T-helper 2 cell treated with Interferon-gamma antibody and Interleukin-4, amounts not matched to agents 100 ng/mL and 5 ng/mL, for 36 hours (primary cell): ENCODE data around the gene FBXL13. TPM values are rescaled to one million over a fixed set of nuclear protein-coding genes. Genes with fewer than 3 reads are reported as not detected.
"Not testable (repeated sequence)": the region's sequence is repeated elsewhere in the genome, so short reads cannot be mapped to it uniquely, and the experiment has no call there.

ENCODE experiments used
- intact Hi-C: fragments of 100-400 bp; cut with micrococcal nuclease; formaldehyde crosslinking; loops from one replicate; pipeline ENCODE4 v1.15.1; 2023
- total RNA-seq: library from RNA; stranded (reverse); gene quantifications from 2 replicates; pipeline ENCODE4 v1.2.3, GENCODE V29; 2022

The FBXL13 gene
- total RNA-seq, 1 donor from 2014 or later = not detected

DNA sequence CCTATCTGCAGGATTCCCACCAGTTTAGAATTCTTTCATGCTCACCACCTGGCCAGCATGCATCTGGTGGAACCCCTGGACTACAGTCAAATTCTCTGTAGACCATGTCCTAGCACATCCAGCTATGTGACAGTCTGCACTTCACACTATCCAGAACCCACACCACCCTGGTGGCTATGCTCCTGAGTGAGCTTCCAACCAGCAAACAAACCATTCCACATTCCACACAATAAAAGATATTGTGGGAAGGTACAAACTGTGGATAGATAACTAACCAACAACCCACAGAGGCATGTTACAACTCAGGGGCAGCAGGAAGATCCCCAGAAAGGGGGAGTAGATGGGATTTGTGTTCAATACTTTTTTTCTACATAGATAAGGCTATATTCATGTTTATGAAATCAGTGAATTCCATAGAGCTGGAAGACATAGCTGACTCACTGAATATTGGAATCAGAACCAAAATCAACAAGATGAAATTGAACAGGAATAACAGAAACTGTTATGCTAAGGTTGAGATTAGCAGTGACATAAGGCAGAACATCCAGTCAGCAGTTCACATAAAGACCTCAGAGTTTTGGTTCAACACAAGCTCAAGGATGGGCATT lies 89.3 kb downstream of the FBXL13 start:
- intact Hi-C loops = no loop called here

GRCh38 chr7:102983602-102984001 lies 91.0 kb downstream of the FBXL13 start:
- intact Hi-C loops = no loop called here

DNA sequence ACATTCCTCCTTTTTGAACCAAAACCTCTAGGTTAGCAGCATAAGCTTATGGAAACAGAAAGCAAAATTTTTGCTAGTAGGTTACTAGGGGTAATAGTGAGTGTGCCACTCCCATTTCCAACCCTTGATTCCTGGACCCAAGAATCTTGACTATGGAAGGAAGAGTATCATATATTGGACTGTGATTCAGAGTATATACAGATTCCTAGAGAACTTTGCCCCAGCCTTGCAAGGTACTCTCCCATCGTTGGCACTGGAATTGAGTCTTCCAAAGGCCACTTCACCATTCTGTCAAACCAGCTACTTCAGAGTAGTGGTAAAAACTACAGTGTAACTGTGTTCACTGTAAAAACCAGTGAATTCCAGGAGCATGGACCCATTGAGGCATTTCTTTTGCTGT lies 92.4 kb downstream of the FBXL13 start:
- intact Hi-C loops = no loop called here

DNA sequence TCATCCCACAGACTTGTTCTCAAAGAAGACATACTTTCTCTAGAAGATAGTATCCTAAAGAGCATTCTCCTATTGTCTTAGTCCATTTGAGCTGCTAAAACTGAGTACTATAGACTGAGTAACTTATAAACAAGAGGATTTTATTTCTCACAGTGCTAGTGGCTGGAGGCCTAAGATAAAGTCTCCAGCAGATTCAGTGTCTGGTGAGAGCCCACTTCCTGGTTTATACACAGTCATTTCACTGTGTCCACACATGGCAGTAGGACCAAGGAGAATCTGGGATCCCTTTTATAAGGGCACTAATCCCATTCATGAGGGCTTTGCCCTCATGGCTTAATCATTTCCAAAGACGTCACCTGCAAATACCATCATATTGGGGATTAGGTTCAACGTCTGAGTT lies 93.1 kb downstream of the FBXL13 start:
- intact Hi-C loops = no loop called here

DNA sequence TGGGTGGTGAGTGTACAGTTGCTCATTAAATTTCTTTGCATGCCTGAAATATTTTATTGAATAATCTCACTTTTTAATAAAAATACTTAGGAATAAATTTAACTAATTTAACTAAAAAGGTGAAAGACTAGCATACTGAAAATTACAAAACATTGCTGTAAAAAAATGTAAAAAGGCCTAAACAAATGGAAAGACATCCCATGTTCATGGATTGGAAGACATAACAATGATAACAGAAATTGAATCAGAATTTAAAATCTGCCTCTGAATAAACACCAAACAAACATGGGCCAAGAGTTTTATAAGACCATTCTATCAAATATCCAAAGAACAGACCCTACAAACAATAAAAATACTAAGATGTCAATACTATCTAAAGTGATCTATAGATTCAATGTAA lies 94.9 kb downstream of the FBXL13 start:
- intact Hi-C loops = no loop called here

DNA sequence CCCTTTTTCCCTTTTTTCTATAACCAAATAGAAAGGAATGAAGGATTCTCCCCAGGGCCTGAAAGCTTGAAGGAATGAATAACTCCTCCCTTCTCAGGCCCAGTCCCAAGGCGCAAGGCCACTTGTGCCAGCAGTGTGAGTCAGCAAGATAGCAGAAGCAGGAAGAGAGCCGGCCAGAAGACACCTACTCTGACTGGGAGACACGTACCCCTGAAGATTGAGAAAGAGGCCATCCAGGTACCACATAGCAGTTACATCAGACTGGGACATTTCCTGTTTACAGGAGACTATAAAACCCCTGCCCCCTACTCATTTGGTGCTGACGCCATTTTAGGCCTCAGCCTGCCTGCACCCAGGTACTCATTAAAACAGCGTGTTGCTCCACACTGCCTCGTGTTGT lies 96.3 kb downstream of the FBXL13 start:
- intact Hi-C loops = no loop called here

- intact Hi-C loops = not testable (repeated sequence)
These were observed 97.0 kb downstream of the FBXL13 start for GRCh38 chr7:102977586-102977985.

DNA sequence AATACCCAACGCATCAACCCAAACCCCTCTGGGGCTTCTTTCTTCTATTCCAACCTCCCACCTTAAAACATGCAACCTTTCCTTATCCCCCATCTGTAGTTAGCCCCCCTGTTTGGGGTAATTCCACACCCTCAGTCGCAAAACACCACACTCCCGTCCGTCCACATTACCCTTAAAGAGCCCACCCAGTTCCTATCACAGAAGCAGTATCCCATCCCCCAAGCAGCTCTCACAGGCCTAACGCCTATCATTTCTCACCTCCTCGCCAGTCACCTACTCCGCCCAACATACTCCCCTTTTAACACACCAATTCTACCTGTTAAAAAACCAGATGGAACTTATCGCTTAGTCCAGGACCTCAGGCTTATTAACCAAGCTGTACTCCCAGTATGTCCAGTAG lies 98.1 kb downstream of the FBXL13 start:
- intact Hi-C loops = no loop called here

GRCh38 chr7:102975854-102976253 lies 98.7 kb downstream of the FBXL13 start:
- intact Hi-C loops = no loop called here

DNA sequence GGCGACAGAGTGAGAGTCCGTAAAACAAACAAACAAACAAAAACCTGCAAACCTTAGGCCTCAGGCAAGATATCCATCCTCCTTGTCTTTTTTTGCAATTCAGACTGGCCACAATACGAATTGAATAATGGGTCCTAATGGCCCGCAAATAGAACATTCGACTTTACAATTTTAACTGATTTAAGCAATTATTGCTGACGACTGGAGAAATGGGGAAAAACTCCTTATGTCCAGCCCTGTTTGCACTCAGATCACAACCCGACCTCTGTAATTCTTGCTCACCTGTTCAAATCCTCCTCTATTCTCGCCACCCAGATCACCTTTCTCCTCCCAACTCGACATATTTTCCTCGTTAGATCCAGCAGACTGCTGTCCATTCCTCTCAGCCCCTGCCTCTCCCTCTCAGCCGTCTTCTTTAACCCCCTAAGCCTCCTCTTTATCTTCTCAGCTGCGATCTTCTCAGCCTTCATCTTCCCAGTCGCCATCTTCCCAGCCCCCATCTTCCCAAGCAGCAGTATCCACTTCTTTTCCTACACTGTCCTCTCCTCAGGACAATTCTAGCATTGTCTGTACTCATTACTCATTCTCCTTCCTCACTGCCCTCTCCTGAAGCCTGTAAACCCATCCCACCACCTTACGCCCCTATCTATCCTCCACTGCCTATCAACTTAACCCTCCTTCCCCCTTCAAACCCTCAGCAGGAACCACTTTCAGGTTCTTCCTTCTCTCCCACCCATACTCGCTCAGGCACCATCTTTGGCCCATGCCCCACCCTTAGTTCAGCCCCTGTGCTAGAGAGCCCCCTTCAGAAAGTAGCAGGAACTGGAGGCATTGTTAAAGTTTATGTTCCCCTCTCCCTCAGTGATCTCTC lies 100.0 kb downstream of the FBXL13 start:
- intact Hi-C loops = no loop called here

- intact Hi-C loops = no loop called here
These were observed 101.3 kb downstream of the FBXL13 start for GRCh38 chr7:102973096-102973802.

DNA sequence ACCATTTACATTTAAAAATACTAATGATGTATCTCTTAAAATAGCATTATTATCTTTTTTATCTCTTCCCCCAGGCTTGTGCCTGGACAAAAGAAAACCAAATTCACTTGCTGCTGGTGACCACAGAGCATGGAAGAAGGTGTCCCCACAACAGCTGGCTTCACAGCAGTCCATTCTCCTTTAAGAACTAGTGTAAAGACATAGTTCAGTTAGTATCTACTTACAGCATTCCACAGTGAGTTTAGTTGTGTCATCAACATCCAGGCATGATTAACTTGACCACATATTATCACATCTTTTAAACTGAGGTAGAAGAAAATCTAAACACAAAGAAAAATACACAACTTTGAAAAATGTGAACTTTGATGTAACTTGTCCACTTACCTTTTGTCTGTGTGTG lies 106.8 kb downstream of the FBXL13 start:
- intact Hi-C loops = no loop called here

GRCh38 chr7:102966465-102966864 lies 108.1 kb downstream of the FBXL13 start:
- intact Hi-C loops = no loop called here

- intact Hi-C loops = not testable (repeated sequence)
These were observed 112.6 kb downstream of the FBXL13 start for GRCh38 chr7:102961993-102962392.

- intact Hi-C loops = not testable (repeated sequence)
These were observed 116.6 kb downstream of the FBXL13 start for GRCh38 chr7:102958004-102958403.

- intact Hi-C loops = not testable (repeated sequence)
These were observed 120.2 kb downstream of the FBXL13 start for GRCh38 chr7:102954359-102954758.

DNA sequence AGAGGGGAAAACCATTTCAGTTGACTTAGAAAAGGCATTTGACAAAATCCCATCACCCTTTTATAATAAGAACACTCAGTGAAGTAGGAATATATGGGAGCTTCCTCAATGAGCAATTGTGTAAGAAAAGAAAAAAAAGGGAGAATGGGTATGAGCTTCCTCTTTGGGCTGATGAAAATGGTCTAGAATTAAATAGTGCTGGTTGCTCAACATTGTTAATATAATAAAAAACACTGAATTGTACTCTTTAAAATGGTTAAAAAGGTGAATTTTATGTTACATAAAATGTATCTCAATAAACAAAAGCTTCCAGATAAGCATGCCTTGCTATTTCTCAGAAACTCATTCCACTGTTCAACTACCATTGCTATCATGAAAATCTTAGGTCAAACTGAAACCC lies 121.2 kb downstream of the FBXL13 start:
- intact Hi-C loops = no loop called here

DNA sequence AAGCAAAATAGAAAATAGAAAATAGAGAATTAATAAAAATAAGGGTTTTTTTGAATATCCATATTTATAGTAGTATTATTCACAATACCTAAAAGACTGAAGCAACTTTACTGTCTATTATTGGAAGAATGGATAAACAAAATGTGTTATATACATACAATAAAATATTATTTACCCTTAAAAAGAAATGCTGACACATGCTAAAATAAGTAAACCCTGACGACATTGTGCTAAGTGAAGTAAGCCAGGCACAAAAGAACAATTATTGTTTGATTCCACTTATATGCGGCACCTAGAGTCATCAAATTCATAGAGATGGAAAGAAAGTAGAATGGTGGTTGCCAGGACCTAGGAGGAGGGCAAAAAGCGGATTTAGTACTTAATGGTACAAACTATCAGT lies 122.8 kb downstream of the FBXL13 start:
- intact Hi-C loops = no loop called here

DNA sequence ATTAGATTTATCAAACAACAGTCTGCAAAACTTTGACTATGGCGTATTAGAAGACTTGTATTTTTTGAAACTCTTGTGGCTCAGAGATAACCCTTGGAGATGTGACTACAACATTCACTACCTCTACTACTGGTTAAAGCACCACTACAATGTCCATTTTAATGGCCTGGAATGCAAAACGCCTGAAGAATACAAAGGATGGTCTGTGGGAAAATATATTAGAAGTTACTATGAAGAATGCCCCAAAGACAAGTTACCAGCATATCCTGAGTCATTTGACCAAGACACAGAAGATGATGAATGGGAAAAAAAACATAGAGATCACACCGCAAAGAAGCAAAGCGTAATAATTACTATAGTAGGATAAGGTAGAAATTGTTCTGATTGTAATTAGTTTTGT lies 130.4 kb downstream of the FBXL13 start:
- intact Hi-C loops = no loop called here

GRCh38 chr7:102943423-102944169 lies 131.0 kb downstream of the FBXL13 start:
- intact Hi-C loops = no loop called here

GRCh38 chr7:102942868-102943267 lies 131.7 kb downstream of the FBXL13 start:
- intact Hi-C loops = no loop called here
